Neural cell (in vitro differentiated cells): ENCODE data around the gene CCNL2. TPM values are rescaled to one million over a fixed set of nuclear protein-coding genes. Genes with fewer than 3 reads are reported as not detected.

Source experiments
- H2AFZ ChIP-seq: fragments of 200-600, 300-800 bp; sonication (generic), shearing (Covaris generic); 2 replicates; pipeline ENCODE4 v1.6.0; 2014; ENCODE audit warnings: low read depth, mild to moderate bottlenecking, antibody characterized with exemption, low read length, moderate library complexity
- H3F3A ChIP-seq: fragments of 200-600 bp; shearing (Covaris generic); 2 replicates; pipeline ENCODE4 v1.6.1; 2016; ENCODE audit warnings: mild to moderate bottlenecking, moderate library complexity, mixed read lengths, antibody characterized with exemption, low read length; ENCODE audit not compliant: insufficient read depth, poor library complexity, severe bottlenecking
- H3K27ac ChIP-seq: fragments of 200-600, 300-800 bp; sonication (generic), shearing (Covaris generic); 2 replicates; pipeline ENCODE4 v1.5.1; 2014; ENCODE audit warnings: mild to moderate bottlenecking, low read length, moderate library complexity
- H3K27me3 ChIP-seq: fragments of 300-800, 200-600 bp; sonication (generic), shearing (Covaris generic); 2 replicates; pipeline ENCODE4 v1.6.0; 2014; ENCODE audit warnings: mild to moderate bottlenecking, low read depth, low read length, moderate library complexity; ENCODE audit not compliant: insufficient read depth
- H3K36me3 ChIP-seq: fragments of 300-800, 200-600 bp; sonication (generic), shearing (Covaris generic); 2 replicates; pipeline ENCODE4 v1.5.1; 2014; ENCODE audit warnings: mild to moderate bottlenecking, antibody characterized with exemption, low read length, moderate library complexity; ENCODE audit not compliant: insufficient read depth
- H3K4me2 ChIP-seq: fragments of 300-800, 200-600 bp; sonication (generic), shearing (Covaris generic); 2 replicates; pipeline ENCODE4 v1.6.0; 2014; ENCODE audit warnings: mild to moderate bottlenecking, low read length
- H3K4me3 ChIP-seq: fragments of 300-800, 200-600 bp; sonication (generic), shearing (Covaris generic); 2 replicates; pipeline ENCODE4 v1.5.1; 2014; ENCODE audit warnings: mild to moderate bottlenecking, low read length, moderate library complexity
- H3K79me2 ChIP-seq: fragments of 200-600 bp; shearing (Covaris generic); replicated peaks from 2 replicates; pipeline ENCODE4 v1.6.0; 2014; ENCODE audit warnings: mild to moderate bottlenecking, low read length, moderate library complexity; ENCODE audit not compliant: insufficient read depth
- H3K9ac ChIP-seq: fragments of 300-800, 200-600 bp; sonication (generic), shearing (Covaris generic); 2 replicates; pipeline ENCODE4 v1.6.1; 2016; ENCODE audit warnings: mild to moderate bottlenecking, low read length, mixed read lengths
- H3K9me2 ChIP-seq: fragments of 200-600 bp; shearing (Covaris generic); 2 replicates; pipeline ENCODE4 v1.6.1; 2016; ENCODE audit warnings: mild to moderate bottlenecking, low read length, mixed read lengths; ENCODE audit not compliant: insufficient read depth
- H3K9me3 ChIP-seq: fragments of 200-600, 300-800 bp; sonication (generic), shearing (Covaris generic); 2 replicates; pipeline ENCODE4 v1.6.1; 2016; ENCODE audit warnings: mild to moderate bottlenecking, mixed run types, low read length, moderate library complexity, mixed read lengths
- H4K20me1 ChIP-seq: fragments of 200-600 bp; shearing (Covaris generic); 2 replicates; pipeline ENCODE4 v1.6.1; 2016; ENCODE audit warnings: mild to moderate bottlenecking, mixed run types; ENCODE audit not compliant: insufficient read depth
- EP300 ChIP-seq: fragments of 450-650 bp; conservative IDR thresholded peaks from 2 replicates; pipeline ENCODE4 v1.6.1; 2014; ENCODE audit warnings: antibody characterized with exemption, mild to moderate bottlenecking, moderate library complexity; ENCODE audit not compliant: poor library complexity, severe bottlenecking
- EZH2 ChIP-seq: fragments of 200-600, 300-800 bp; shearing (Covaris generic), sonication (generic); IDR thresholded peaks from 2 replicates; pipeline ENCODE4 v1.6.1; 2014; ENCODE audit warnings: antibody characterized with exemption, low read length, borderline replicate concordance, mild to moderate bottlenecking; ENCODE audit not compliant: insufficient read depth, poor library complexity, severe bottlenecking
- MXI1 ChIP-seq: fragments of 450-650 bp; conservative IDR thresholded peaks from 2 replicates; pipeline ENCODE4 v1.6.1; 2014; ENCODE audit warnings: antibody characterized with exemption, mild to moderate bottlenecking; ENCODE audit not compliant: poor library complexity, severe bottlenecking
- POLR2AphosphoS5 ChIP-seq: IDR thresholded peaks from 2 replicates; pipeline ENCODE4 v1.6.1; 2012
- RAD21 ChIP-seq: fragments of 450-650 bp; conservative IDR thresholded peaks from 2 replicates; pipeline ENCODE4 v1.6.1; 2014; ENCODE audit warnings: antibody characterized with exemption, mild to moderate bottlenecking, moderate library complexity
- SMC3 ChIP-seq: fragments of 450-650 bp; conservative IDR thresholded peaks from 2 replicates; pipeline ENCODE4 v1.6.1; 2014; ENCODE audit warnings: antibody characterized with exemption, mild to moderate bottlenecking, moderate library complexity; ENCODE audit not compliant: poor library complexity
- TAF1 ChIP-seq: IDR thresholded peaks from 2 replicates; pipeline ENCODE4 v1.6.1; 2012; ENCODE audit warnings: low read depth
- polyA plus RNA-seq: library from polyadenylated mRNA; depleted of rRNA; stranded (reverse); fragments of >200 nt; gene quantifications from 2 replicates; pipeline ENCODE4 v1.2.3, GENCODE V29; 2014
- TF ChIP-seq, protein P1 (sequence below): IDR thresholded peaks from 2 replicates; pipeline ENCODE4 v1.6.1; 2012; ENCODE audit warnings: borderline replicate concordance
- TF ChIP-seq, protein P2 (sequence below): fragments of 450-650 bp; IDR thresholded peaks from 2 replicates; pipeline ENCODE4 v1.5.1; 2014; ENCODE audit warnings: antibody characterized with exemption, mild to moderate bottlenecking, moderate library complexity; ENCODE audit not compliant: poor library complexity, severe bottlenecking

The CCNL2 gene
- polyA plus RNA-seq, 1 donor from 2014 or later = 696 TPM

DNA sequence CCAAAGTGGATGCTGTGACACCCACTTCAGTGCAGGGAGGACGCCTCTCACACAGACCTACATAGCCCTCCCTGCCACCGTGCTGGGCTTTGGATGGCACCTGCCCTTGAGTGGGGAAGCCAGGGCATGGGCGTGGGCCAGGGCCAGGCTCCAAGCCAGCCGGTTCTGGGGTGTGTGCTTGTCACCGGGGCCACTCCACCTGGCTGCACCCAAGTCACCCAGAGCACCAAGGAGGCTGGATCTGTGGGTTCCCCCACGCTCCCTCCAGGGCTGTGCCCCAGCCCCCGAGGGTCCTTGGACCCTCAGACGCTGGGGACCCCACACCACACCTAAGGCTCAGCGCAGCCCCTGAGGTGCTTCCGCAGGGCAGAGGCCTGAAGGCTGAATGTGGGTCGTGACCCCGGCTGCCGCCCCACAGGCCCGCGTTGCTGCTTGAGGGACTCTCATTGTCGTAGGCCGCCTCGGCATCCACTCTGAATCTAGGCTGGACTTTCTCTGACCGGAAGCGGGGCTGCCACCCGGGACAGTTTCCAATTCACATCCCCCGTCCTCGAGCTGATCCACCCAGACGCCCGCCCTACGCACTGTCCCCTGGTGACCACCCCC is 42.2 kb downstream of the CCNL2 start:
- Histone ChIP-seq H4K20me1 (no peaks in the 10 kb centered on the region), H3K9me2 (no peaks in the 10 kb centered on the region), H3K27ac (no peak overlapping the region), H3K36me3 (no peaks in the 10 kb centered on the region), H3K27me3 (peaks cover 26% of the 10 kb centered on the region), H2AFZ (no peak overlapping the region), H3K9ac (no peak overlapping the region), H3K79me2 (no peaks in the 10 kb centered on the region), H3F3A (no peaks in the 10 kb centered on the region), H3K4me3 (no peak overlapping the region), H3K4me2 (no peak overlapping the region), H3K9me3 (no peaks in the 10 kb centered on the region)
- TF ChIP-seq POLR2AphosphoS5 (no peak), TAF1 (no peak), EP300 (no peak), MXI1 (no peak), RAD21 (no peak), EZH2 (no peak), SMC3 (no peak)
- TF ChIP-seq, protein P1, sequence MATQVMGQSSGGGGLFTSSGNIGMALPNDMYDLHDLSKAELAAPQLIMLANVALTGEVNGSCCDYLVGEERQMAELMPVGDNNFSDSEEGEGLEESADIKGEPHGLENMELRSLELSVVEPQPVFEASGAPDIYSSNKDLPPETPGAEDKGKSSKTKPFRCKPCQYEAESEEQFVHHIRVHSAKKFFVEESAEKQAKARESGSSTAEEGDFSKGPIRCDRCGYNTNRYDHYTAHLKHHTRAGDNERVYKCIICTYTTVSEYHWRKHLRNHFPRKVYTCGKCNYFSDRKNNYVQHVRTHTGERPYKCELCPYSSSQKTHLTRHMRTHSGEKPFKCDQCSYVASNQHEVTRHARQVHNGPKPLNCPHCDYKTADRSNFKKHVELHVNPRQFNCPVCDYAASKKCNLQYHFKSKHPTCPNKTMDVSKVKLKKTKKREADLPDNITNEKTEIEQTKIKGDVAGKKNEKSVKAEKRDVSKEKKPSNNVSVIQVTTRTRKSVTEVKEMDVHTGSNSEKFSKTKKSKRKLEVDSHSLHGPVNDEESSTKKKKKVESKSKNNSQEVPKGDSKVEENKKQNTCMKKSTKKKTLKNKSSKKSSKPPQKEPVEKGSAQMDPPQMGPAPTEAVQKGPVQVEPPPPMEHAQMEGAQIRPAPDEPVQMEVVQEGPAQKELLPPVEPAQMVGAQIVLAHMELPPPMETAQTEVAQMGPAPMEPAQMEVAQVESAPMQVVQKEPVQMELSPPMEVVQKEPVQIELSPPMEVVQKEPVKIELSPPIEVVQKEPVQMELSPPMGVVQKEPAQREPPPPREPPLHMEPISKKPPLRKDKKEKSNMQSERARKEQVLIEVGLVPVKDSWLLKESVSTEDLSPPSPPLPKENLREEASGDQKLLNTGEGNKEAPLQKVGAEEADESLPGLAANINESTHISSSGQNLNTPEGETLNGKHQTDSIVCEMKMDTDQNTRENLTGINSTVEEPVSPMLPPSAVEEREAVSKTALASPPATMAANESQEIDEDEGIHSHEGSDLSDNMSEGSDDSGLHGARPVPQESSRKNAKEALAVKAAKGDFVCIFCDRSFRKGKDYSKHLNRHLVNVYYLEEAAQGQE = no peak
- TF ChIP-seq, protein P2, sequence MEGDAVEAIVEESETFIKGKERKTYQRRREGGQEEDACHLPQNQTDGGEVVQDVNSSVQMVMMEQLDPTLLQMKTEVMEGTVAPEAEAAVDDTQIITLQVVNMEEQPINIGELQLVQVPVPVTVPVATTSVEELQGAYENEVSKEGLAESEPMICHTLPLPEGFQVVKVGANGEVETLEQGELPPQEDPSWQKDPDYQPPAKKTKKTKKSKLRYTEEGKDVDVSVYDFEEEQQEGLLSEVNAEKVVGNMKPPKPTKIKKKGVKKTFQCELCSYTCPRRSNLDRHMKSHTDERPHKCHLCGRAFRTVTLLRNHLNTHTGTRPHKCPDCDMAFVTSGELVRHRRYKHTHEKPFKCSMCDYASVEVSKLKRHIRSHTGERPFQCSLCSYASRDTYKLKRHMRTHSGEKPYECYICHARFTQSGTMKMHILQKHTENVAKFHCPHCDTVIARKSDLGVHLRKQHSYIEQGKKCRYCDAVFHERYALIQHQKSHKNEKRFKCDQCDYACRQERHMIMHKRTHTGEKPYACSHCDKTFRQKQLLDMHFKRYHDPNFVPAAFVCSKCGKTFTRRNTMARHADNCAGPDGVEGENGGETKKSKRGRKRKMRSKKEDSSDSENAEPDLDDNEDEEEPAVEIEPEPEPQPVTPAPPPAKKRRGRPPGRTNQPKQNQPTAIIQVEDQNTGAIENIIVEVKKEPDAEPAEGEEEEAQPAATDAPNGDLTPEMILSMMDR = no peak

DNA sequence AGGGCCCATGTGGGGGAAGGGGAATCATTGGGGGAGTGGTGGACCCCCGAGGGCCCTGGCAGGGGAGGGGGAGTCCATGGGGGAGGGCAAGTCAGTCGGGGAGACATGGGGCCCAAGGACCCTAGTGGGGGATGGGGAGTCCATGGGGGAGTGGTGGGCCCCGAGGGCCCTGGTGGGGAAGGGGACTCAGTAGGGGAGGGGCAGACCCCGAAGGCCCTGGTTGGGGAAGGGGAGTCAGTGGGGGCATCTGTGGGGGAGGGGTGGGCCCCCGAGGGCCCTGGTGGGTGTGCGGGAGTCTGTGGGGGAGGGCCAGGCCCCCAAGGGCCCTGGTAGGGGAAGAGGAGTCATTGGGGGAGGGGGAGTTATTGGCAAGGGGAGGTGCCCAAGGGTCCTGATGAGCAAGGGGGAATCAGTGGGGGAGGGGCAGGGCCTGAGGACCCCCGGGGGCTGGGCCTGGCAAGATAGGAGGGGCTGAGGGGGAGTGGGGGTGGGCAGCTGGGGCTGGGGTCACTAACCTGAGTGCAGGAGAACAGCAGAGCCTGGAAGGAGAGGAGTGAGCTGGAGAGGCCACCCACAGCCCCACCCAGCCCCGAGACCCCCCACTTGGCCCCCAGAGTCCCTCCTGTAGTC is 42.9 kb downstream of the CCNL2 start:
- H3K27me3 ChIP-seq = peaks cover 26% of the 10 kb centered on the region
- H2AFZ ChIP-seq = no peak overlapping the region
- H3K9me2 ChIP-seq = no peaks in the 10 kb centered on the region
- TF ChIP-seq, protein P1 = no peak
- no peak for TF ChIP-seq TAF1
- H3F3A ChIP-seq = no peaks in the 10 kb centered on the region
- H4K20me1 ChIP-seq = no peaks in the 10 kb centered on the region
- H3K9ac ChIP-seq = no peak overlapping the region
- H3K4me2 ChIP-seq = no peak overlapping the region
- H3K27ac ChIP-seq = no peak overlapping the region
- no peaks in the 10 kb centered on the region for H3K9me3 ChIP-seq
- H3K4me3 ChIP-seq = no peak overlapping the region
- no peaks in the 10 kb centered on the region for H3K36me3 ChIP-seq
- H3K79me2 ChIP-seq = no peaks in the 10 kb centered on the region
